ENCODE measurements around the gene TCF19. TPM values are rescaled to one million over a fixed set of nuclear protein-coding genes. Genes with fewer than 3 reads are reported as not detected.

The TCF19 gene
- total RNA-seq (2022; extraction: Qiagen RNA extraction; ENCODE audit: low read depth): 13.2 to 16.2 TPM (median 14.4 TPM) in 5 replicates

GRCh38 chr6:31158140-31158862 is at the start of gene TCF19:
TSS of gene TCF19 (plus strand) at chr6:31158589. CDS start at chr6:31159470, 881 bp downstream.

GRCh38 chr6:31112478-31112877 is 45.9 kb upstream of the TCF19 start, which contains the start of gene C6orf15:
TSS of gene C6orf15 (minus strand) at chr6:31112575. CDS start at chr6:31112555, 20 bp downstream.

GRCh38 chr6:31114541-31114878 is 43.9 kb upstream of the TCF19 start, which contains the start of gene PSORS1C1:
TSS of gene PSORS1C1 (plus strand) at chr6:31114800. CDS start at chr6:31129633, 14,833 bp downstream.

GRCh38 chr6:31120151-31120915 is 38.1 kb upstream of the TCF19 start, which contains the start of gene CDSN:
TSS of gene CDSN (minus strand) at chr6:31120446. CDS start at chr6:31120419, 27 bp downstream.

GRCh38 chr6:31138982-31139381 is 19.4 kb upstream of the TCF19 start, which contains the start of gene PSORS1C2:
TSS of gene PSORS1C2 (minus strand) at chr6:31139066. CDS start at chr6:31139026, 40 bp downstream.

GRCh38 chr6:31157513-31158139 is 763 bp upstream of the TCF19 start, which contains the start of gene CCHCR1:
TSS of gene CCHCR1 (minus strand) at chr6:31157802. CDS start at chr6:31157600, 202 bp downstream.

GRCh38 chr6:31170600-31170881 is 12.2 kb downstream of the TCF19 start, which contains the start of gene POU5F1:
TSS of gene POU5F1 (minus strand) at chr6:31170682. CDS start at chr6:31170620, 62 bp downstream.

Other genes with a start within 250 kb of the TCF19 start
- gene VARS2, start 244.4 kb upstream of the TCF19 start, total RNA-seq (2022; extraction: Qiagen RNA extraction; ENCODE audit: low read depth): 10.3 to 14.0 TPM (median 12.2 TPM) in 5 replicates
- gene SFTA2, start 226.4 kb upstream of the TCF19 start, total RNA-seq (2022; extraction: Qiagen RNA extraction; ENCODE audit: low read depth): not detected in 5 replicates
- gene MUCL3, start 217.6 kb upstream of the TCF19 start, total RNA-seq (2022; extraction: Qiagen RNA extraction; ENCODE audit: low read depth): 0.02 to 0.05 TPM (median 0.03 TPM) in 3 of 5 replicates, not detected in the others
- not detected in 5 replicates for gene MUC21, start 174.9 kb upstream of the TCF19 start, total RNA-seq (2022; extraction: Qiagen RNA extraction; ENCODE audit: low read depth)
- gene MUC22, start 148.1 kb upstream of the TCF19 start, total RNA-seq (2022; extraction: Qiagen RNA extraction; ENCODE audit: low read depth): 0.01 to 0.02 TPM (median 0.02 TPM) in 3 of 5 replicates, not detected in the others
- not detected in 5 replicates for gene C6orf15, start 46.0 kb upstream of the TCF19 start, total RNA-seq (2022; extraction: Qiagen RNA extraction; ENCODE audit: low read depth)
- gene PSORS1C1, start 43.8 kb upstream of the TCF19 start, total RNA-seq (2022; extraction: Qiagen RNA extraction; ENCODE audit: low read depth): 3.1 to 5.8 TPM (median 5.5 TPM) in 5 replicates
- gene CDSN, start 38.1 kb upstream of the TCF19 start, total RNA-seq (2022; extraction: Qiagen RNA extraction; ENCODE audit: low read depth): not detected in 5 replicates
- gene PSORS1C2, start 19.5 kb upstream of the TCF19 start, total RNA-seq (2022; extraction: Qiagen RNA extraction; ENCODE audit: low read depth): not detected in 5 replicates
- gene CCHCR1, start 787 bp upstream of the TCF19 start, total RNA-seq (2022; extraction: Qiagen RNA extraction; ENCODE audit: low read depth): 5.7 to 8.3 TPM (median 6.8 TPM) in 5 replicates
- gene POU5F1, start 12.1 kb downstream of the TCF19 start, total RNA-seq (2022; extraction: Qiagen RNA extraction; ENCODE audit: low read depth): 2.5 to 4.6 TPM (median 3.8 TPM) in 5 replicates
- gene HLA-C, start 113.5 kb downstream of the TCF19 start, total RNA-seq (2022; extraction: Qiagen RNA extraction; ENCODE audit: low read depth): 46.3 to 54.1 TPM (median 48.3 TPM) in 5 replicates
- 22.4 to 31.2 TPM (median 26.4 TPM) in 5 replicates for gene HLA-B, start 198.6 kb downstream of the TCF19 start, total RNA-seq (2022; extraction: Qiagen RNA extraction; ENCODE audit: low read depth)
- 26.7 to 28.7 TPM (median 27.5 TPM) in 5 replicates for gene MICA, start 245.0 kb downstream of the TCF19 start, total RNA-seq (2022; extraction: Qiagen RNA extraction; ENCODE audit: low read depth)

All from A549 treated with DMSO at 1 μM for 4 hours (cell line).